H9 (cell line): ENCODE measurements around the gene POLD1. TPM values are rescaled to one million over a fixed set of nuclear protein-coding genes. Genes with fewer than 3 reads are reported as not detected.
"Not testable (repeated sequence)": the region's sequence is repeated elsewhere in the genome, so short reads cannot be mapped to it uniquely, and the experiment has no call there.

Source experiments
- DNase-seq: peaks from one replicate; pipeline ENCODE4 v3.0.0-alpha.2; 2017
- H2AFZ ChIP-seq: one replicate; pipeline ENCODE4 v1.6.1; 2013; ENCODE audit warnings: mild to moderate bottlenecking, low read length, control low read depth, moderate library complexity
- H2AK5ac ChIP-seq: 2 replicates; pipeline ENCODE4 v1.6.1; 2013; ENCODE audit warnings: low read length, control low read depth, mixed read lengths; ENCODE audit not compliant: insufficient read length
- H2BK120ac ChIP-seq: one replicate; pipeline ENCODE4 v1.6.1; 2013; ENCODE audit warnings: low read depth, mild to moderate bottlenecking, low read length, control low read depth, inconsistent platforms; ENCODE audit not compliant: poor library complexity, severe bottlenecking
- H2BK12ac ChIP-seq: 2 replicates; pipeline ENCODE4 v1.6.1; 2013; ENCODE audit warnings: low read length, control low read depth, mixed read lengths, low read depth; ENCODE audit not compliant: insufficient read length
- H2BK15ac ChIP-seq: 2 replicates; pipeline ENCODE4 v1.6.1; 2013; ENCODE audit warnings: low read depth, low read length, control low read depth
- H2BK20ac ChIP-seq: one replicate; pipeline ENCODE4 v1.6.1; 2013; ENCODE audit warnings: low read depth, mild to moderate bottlenecking, low read length, control low read depth, inconsistent platforms; ENCODE audit not compliant: poor library complexity, severe bottlenecking
- H2BK5ac ChIP-seq: 2 replicates; pipeline ENCODE4 v1.6.1; 2013; ENCODE audit warnings: low read length, control low read depth, mixed read lengths; ENCODE audit not compliant: insufficient read length
- H3K14ac ChIP-seq: 2 replicates; pipeline ENCODE4 v1.6.1; 2013; ENCODE audit warnings: low read length, control low read depth; ENCODE audit not compliant: insufficient read depth
- H3K18ac ChIP-seq: 2 replicates; pipeline ENCODE4 v1.6.1; 2013; ENCODE audit warnings: low read depth, mild to moderate bottlenecking, mixed read lengths, low read length, control low read depth; ENCODE audit not compliant: insufficient read length
- H3K23ac ChIP-seq: 2 replicates; pipeline ENCODE4 v1.6.1; 2013; ENCODE audit warnings: low read length, control low read depth, mixed read lengths, low read depth; ENCODE audit not compliant: insufficient read length
- H3K23me2 ChIP-seq: 2 replicates; pipeline ENCODE4 v1.6.1; 2013; ENCODE audit warnings: low read depth, mild to moderate bottlenecking, mixed read lengths, low read length, control low read depth; ENCODE audit not compliant: insufficient read length, poor library complexity, severe bottlenecking
- H3K27ac ChIP-seq: 2 replicates; pipeline ENCODE4 v1.5.1; 2013; ENCODE audit warnings: low read length, control low read depth, mixed read lengths, low read depth; ENCODE audit not compliant: insufficient read length
- H3K27me3 ChIP-seq: 2 replicates; pipeline ENCODE4 v1.6.1; 2013; ENCODE audit warnings: low read length, control low read depth, inconsistent platforms; ENCODE audit not compliant: insufficient read depth
- H3K4ac ChIP-seq: 2 replicates; pipeline ENCODE4 v1.6.1; 2013; ENCODE audit warnings: low read depth, mild to moderate bottlenecking, control low read depth, inconsistent platforms, low read length, moderate library complexity
- H3K4me1 ChIP-seq: 2 replicates; pipeline ENCODE4 v1.6.1; 2013; ENCODE audit warnings: low read length, control low read depth, inconsistent platforms; ENCODE audit not compliant: insufficient read depth
- H3K4me2 ChIP-seq: 2 replicates; pipeline ENCODE4 v1.6.1; 2013; ENCODE audit warnings: low read length, control low read depth, mixed read lengths; ENCODE audit not compliant: insufficient read length, insufficient read depth
- H3K56ac ChIP-seq: 2 replicates; pipeline ENCODE4 v1.6.1; 2013; ENCODE audit warnings: low read depth, mild to moderate bottlenecking, mixed read lengths, low read length, control low read depth; ENCODE audit not compliant: insufficient read length
- H3K79me1 ChIP-seq: 2 replicates; pipeline ENCODE4 v1.6.1; 2013; ENCODE audit warnings: low read depth, mild to moderate bottlenecking, moderate library complexity, low read length, control low read depth, inconsistent platforms; ENCODE audit not compliant: insufficient read depth, poor library complexity, severe bottlenecking
- H3K79me2 ChIP-seq: 2 replicates; pipeline ENCODE4 v1.6.1; 2013; ENCODE audit warnings: low read length, control low read depth, inconsistent platforms; ENCODE audit not compliant: insufficient read depth
- H3K9ac ChIP-seq: 2 replicates; pipeline ENCODE4 v1.6.1; 2013; ENCODE audit warnings: low read length, control low read depth, mixed read lengths; ENCODE audit not compliant: insufficient read length; ENCODE audit errors: extremely low read depth
- H3K9me3 ChIP-seq: one replicate; pipeline ENCODE4 v1.6.1; 2013; ENCODE audit warnings: low read depth, low read length, inconsistent platforms; ENCODE audit not compliant: control insufficient read depth
- H3T11ph ChIP-seq: one replicate; pipeline ENCODE4 v1.6.1; 2013; ENCODE audit warnings: mild to moderate bottlenecking, low read length, control low read depth, inconsistent platforms
- H4K20me1 ChIP-seq: one replicate; pipeline ENCODE4 v1.6.1; 2013; ENCODE audit not compliant: control insufficient read depth, insufficient read length, insufficient read depth
- H4K5ac ChIP-seq: 2 replicates; pipeline ENCODE4 v1.6.1; 2013; ENCODE audit warnings: low read depth, mild to moderate bottlenecking, mixed read lengths, low read length, control low read depth; ENCODE audit not compliant: insufficient read length
- H4K8ac ChIP-seq: replicated peaks from 2 replicates; pipeline ENCODE4 v1.6.1; 2013; ENCODE audit warnings: low read length, control low read depth, mixed read lengths, low read depth; ENCODE audit not compliant: insufficient read length
- H4K91ac ChIP-seq: 2 replicates; pipeline ENCODE4 v1.6.1; 2013; ENCODE audit warnings: low read depth, mild to moderate bottlenecking, moderate library complexity, mixed read lengths, low read length, control low read depth; ENCODE audit not compliant: insufficient read length
- H3K27ac Mint-ChIP-seq, 3 experiments: 2 replicates in 2 of 3; 3 replicates in 1 of 3; pipeline ENCODE4 v1.8.0; 2020 to 2021; ENCODE audit warnings: mixed read lengths in 3 of 3, mild to moderate bottlenecking in 1 of 3, moderate library complexity in 1 of 3
- H3K27me3 Mint-ChIP-seq: 2 replicates; pipeline ENCODE4 v1.8.0; 2021; ENCODE audit warnings: low read depth, mild to moderate bottlenecking, moderate library complexity, mixed read lengths
- H3K36me3 Mint-ChIP-seq, 3 experiments: 2 replicates in 2 of 3; 3 replicates in 1 of 3; pipeline ENCODE4 v1.8.0; 2020 to 2021; ENCODE audit warnings: low read depth in 3 of 3, mixed read lengths in 3 of 3; ENCODE audit not compliant: insufficient read depth in 1 of 3
- H3K4me1 Mint-ChIP-seq, 2 experiments: 2 replicates each; pipeline ENCODE4 v1.8.0; 2020; ENCODE audit warnings: mixed read lengths in 2 of 2
- H3K4me3 Mint-ChIP-seq, 2 experiments: 2 replicates in 1 of 2; 3 replicates in 1 of 2; pipeline ENCODE4 v1.8.0; 2020 to 2021; ENCODE audit warnings: mild to moderate bottlenecking in 2 of 2, mixed read lengths in 2 of 2, moderate library complexity in 1 of 2
- H3K9me3 Mint-ChIP-seq, 2 experiments: 2 replicates in 1 of 2; 3 replicates in 1 of 2; pipeline ENCODE4 v1.8.0; 2020; ENCODE audit warnings: mild to moderate bottlenecking in 2 of 2, mixed read lengths in 2 of 2, moderate library complexity in 1 of 2
- CTCF ChIP-seq: fragments of 200-600 bp; sonication (generic); conservative IDR thresholded peaks from 3 replicates; pipeline ENCODE4 v1.8.0; 2021; ENCODE audit warnings: antibody characterized with exemption, mild to moderate bottlenecking
- WGBS: extraction: QIAGEN DNeasy Blood & Tissue Kit; methylation state at CpG from one replicate; pipeline ENCODE4 v1.1.7; 2013; ENCODE audit warnings: missing lambda C conversion rate, low lambda C conversion rate, mixed read lengths; ENCODE audit not compliant: insufficient read length; ENCODE audit errors: extremely low coverage; 5-methylcytosine and 5-hydroxymethylcytosine counted together
- total RNA-seq: library from RNA; stranded (reverse); gene quantifications from 2 replicates; pipeline ENCODE4 v1.2.1, GENCODE V29; 2021

Gene POLD1
- total RNA-seq, 1 experiment from 2014 or later = 165 TPM

GRCh38 chr19:50387868-50388245, 3.7 kb downstream of the POLD1 start:
- Mint-ChIP-seq H3K4me1 (peaks cover 15 to 17% of the 10 kb centered on the region in 2 experiments), H3K9me3 (peaks cover 19 to 22% of the 10 kb centered on the region in 2 experiments), H3K27ac (0 out of 7 replicates have a peak overlapping the region, but pooled peaks of 2 of the 3 experiments have one; percentile 3 to 16), H3K27me3 (no peaks in the 10 kb centered on the region; the same call in 1 of the 2 replicates), H3K36me3 (peaks cover 52 to 66% (median 55%) of the 10 kb centered on the region in 3 experiments), H3K4me3 (peak overlapping the region in 1 of 2 experiments; percentile 29; a peak in 1 of 5 replicates)
- Histone ChIP-seq H3K9me3 (no peaks in the 10 kb centered on the region), H3K4ac (no peak overlapping the region), H3K23ac (no peak overlapping the region), H3T11ph (no peak overlapping the region), H2AK5ac (no peak overlapping the region), H2BK15ac (no peak overlapping the region), H3K4me1 (no peaks in the 10 kb centered on the region), H3K56ac (no peak overlapping the region), H3K18ac (no peak overlapping the region), H3K27me3 (no peaks in the 10 kb centered on the region), H3K4me2 (no peak overlapping the region), H3K79me1 (peaks cover 12% of the 10 kb centered on the region), H4K5ac (no peak overlapping the region), H3K9ac (no peak overlapping the region), H3K23me2 (peaks cover 14% of the 10 kb centered on the region), H3K79me2 (peaks cover 12% of the 10 kb centered on the region; the same call in 1 of the 2 replicates), H2BK20ac (no peak overlapping the region), H2BK5ac (no peak overlapping the region), H3K14ac (no peak overlapping the region), H3K27ac (no peak overlapping the region), H2BK120ac (no peak overlapping the region), H2AFZ (no peak overlapping the region), H4K20me1 (no peaks in the 10 kb centered on the region), H4K8ac (no peak overlapping the region), H2BK12ac (no peak overlapping the region), H4K91ac (no peak overlapping the region)
- no peak for DNase-seq
- TF ChIP-seq CTCF = no peak
- WGBS = no CpG with 5 or more reads among the region's 8 CpGs

GRCh38 chr19:50390295-50390694, 6.1 kb downstream of the POLD1 start:
- not testable (repeated sequence) for H2BK12ac ChIP-seq, H3K27me3 Mint-ChIP-seq, H3T11ph ChIP-seq, H4K8ac ChIP-seq, H2BK20ac ChIP-seq, H2AK5ac ChIP-seq, H2BK15ac ChIP-seq, H4K5ac ChIP-seq, H3K4me2 ChIP-seq, H2BK5ac ChIP-seq, H3K23me2 ChIP-seq, H3K4me1 Mint-ChIP-seq, H2BK120ac ChIP-seq, H2AFZ ChIP-seq, H3K79me2 ChIP-seq, H3K9me3 ChIP-seq, H3K4me1 ChIP-seq, H3K18ac ChIP-seq, H3K27ac Mint-ChIP-seq, H3K14ac ChIP-seq, H3K27ac ChIP-seq, H3K23ac ChIP-seq, H3K4ac ChIP-seq, H3K56ac ChIP-seq, H3K4me3 Mint-ChIP-seq, H4K20me1 ChIP-seq, H3K9ac ChIP-seq, DNase-seq, H4K91ac ChIP-seq, H3K27me3 ChIP-seq
- Mint-ChIP-seq H3K36me3 (peaks cover 60 to 71% (median 70%) of the 10 kb centered on the region in 3 experiments), H3K9me3 (peaks cover 20 to 24% of the 10 kb centered on the region in 2 experiments)
- H3K79me1 ChIP-seq = peaks cover 12% of the 10 kb centered on the region
- WGBS = no CpG with 5 or more reads among the region's 3 CpGs
